HFFc6 (cell line): ENCODE results near the gene SYF2. TPM values are rescaled to one million over a fixed set of nuclear protein-coding genes. Genes with fewer than 3 reads are reported as not detected.

ENCODE experiments used
- DNase-seq: peaks from one replicate; pipeline ENCODE4 v3.0.0-alpha.2; 2018
- H3K27ac Mint-ChIP-seq: 2 replicates; pipeline ENCODE4 v1.8.0; 2020; ENCODE audit warnings: mild to moderate bottlenecking, mixed read lengths
- H3K27me3 Mint-ChIP-seq: 2 replicates; pipeline ENCODE4 v1.8.0; 2021; ENCODE audit warnings: mild to moderate bottlenecking, moderate library complexity, mixed read lengths; ENCODE audit not compliant: insufficient read depth
- H3K36me3 Mint-ChIP-seq: 2 replicates; pipeline ENCODE4 v1.8.0; 2021; ENCODE audit warnings: low read depth, mixed read lengths
- H3K4me1 Mint-ChIP-seq: 2 replicates; pipeline ENCODE4 v1.8.0; 2020; ENCODE audit warnings: low read depth, mixed read lengths
- H3K4me3 Mint-ChIP-seq: 2 replicates; pipeline ENCODE4 v1.8.0; 2020; ENCODE audit warnings: mild to moderate bottlenecking, moderate library complexity, mixed read lengths
- H3K9me3 Mint-ChIP-seq: 2 replicates; pipeline ENCODE4 v1.8.0; 2020; ENCODE audit warnings: mild to moderate bottlenecking, mixed read lengths
- CTCF ChIP-seq: fragments of 200-600 bp; sonication (generic); IDR thresholded peaks from 2 replicates; pipeline ENCODE4 v1.5.0; 2021; ENCODE audit warnings: antibody characterized with exemption, mild to moderate bottlenecking
- total RNA-seq, 6 experiments: library from RNA; stranded (reverse); fragmentation: NEBNext Ultra II Directional; extraction: Animal tissue kit (Norgen Biotek cat#: 25700); gene quantifications; 2 replicates in 1 of 6; 3 replicates in 5 of 6; pipeline ENCODE4 v1.2.3, GENCODE V29; 2021

SYF2 gene
- total RNA-seq, 6 experiments from 2014 or later = 30.7 to 44.1 (median 34.4) TPM

DNA sequence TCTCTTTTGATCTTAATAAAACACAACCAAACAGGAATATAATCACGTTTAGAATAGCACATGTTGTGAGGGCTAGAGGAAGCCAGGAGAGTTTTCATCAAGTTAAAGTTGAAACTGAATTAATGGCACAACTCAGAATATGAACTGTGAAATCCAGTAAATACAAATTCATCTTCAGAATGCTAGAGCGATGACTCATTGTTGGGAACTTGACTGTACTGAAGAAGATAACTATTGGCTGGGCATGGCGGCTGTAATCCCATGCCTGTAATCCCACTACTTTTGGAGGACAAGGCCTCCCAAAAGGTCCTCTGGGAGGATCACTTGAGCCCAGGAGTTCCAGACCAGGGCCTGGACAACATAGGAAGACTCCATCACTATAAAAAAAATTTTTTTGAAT lies 8.8 kb downstream of the SYF2 start:
- TF ChIP-seq CTCF = no peak
- H3K9me3 Mint-ChIP-seq = no peaks in the 10 kb centered on the region
- H3K4me1 Mint-ChIP-seq = peaks cover 24% of the 10 kb centered on the region
- H3K27ac Mint-ChIP-seq = peak overlapping the region; percentile 45; the same call in 1 of the 2 replicates
- H3K36me3 Mint-ChIP-seq = peaks cover 43% of the 10 kb centered on the region
- DNase-seq = peak; percentile 29
- H3K4me3 Mint-ChIP-seq = no peak overlapping the region
- H3K27me3 Mint-ChIP-seq = no peaks in the 10 kb centered on the region; the same call in 1 of the 2 replicates

DNA sequence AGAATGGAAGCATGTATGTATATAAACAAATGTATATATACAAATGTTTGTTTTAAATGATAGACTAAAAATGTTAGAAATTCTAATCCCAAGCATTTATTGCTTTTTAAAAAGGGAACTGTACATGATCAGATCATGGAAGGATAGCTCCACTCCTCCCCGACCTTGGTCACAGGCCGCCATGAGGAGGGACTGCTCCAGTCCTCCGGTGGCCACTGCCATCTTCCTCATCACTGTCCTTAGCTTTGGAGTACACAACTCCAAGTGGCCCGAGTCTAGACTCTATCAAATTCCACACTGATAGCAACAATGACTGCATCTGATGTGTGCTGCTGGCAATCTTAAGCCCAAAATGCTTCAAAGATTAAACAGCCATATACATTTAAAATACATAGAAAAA lies 9.7 kb downstream of the SYF2 start:
- TF ChIP-seq CTCF = no peak
- Mint-ChIP-seq H3K36me3 (peaks cover 38% of the 10 kb centered on the region), H3K9me3 (no peaks in the 10 kb centered on the region), H3K4me1 (peaks cover 16% of the 10 kb centered on the region), H3K27ac (no peak overlapping the region), H3K4me3 (no peak overlapping the region), H3K27me3 (no peaks in the 10 kb centered on the region; the same call in 1 of the 2 replicates)
- no peak for DNase-seq

GRCh38 chr1:25220666-25221065 lies 11.6 kb downstream of the SYF2 start:
- peaks cover 25% of the 10 kb centered on the region for H3K36me3 Mint-ChIP-seq
- TF ChIP-seq CTCF = no peak

DNA sequence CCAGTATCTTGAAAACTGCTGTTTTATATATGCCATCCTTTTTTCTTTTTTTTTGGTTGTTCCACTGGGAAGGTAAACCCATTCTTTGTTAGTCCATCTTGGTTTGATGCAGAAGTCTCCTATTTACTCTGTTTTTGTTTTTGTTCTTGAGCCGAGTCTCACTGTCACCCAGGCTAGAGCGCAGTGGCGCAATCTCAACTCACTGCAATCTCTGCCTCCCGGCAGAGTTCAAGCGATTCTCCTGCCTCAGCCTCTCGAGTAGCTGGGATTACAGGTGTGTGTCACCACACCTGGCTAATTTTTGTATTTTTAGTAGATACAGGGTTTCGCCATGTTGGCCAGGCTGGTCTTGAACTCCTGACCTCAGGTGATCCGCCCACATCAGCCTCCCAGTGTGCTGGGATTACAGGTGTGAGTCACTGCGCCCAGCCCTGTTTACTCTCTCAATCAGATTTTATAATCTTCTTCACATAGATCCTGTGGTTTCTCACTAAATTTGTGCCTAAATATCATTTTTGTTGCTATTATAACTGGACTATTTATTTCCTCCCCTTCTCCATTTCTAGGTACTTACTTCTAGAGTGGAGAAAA lies 12.5 kb downstream of the SYF2 start:
- Mint-ChIP-seq H3K4me1 (peaks cover 10% of the 10 kb centered on the region), H3K4me3 (no peak overlapping the region), H3K36me3 (peaks cover 21% of the 10 kb centered on the region), H3K9me3 (no peaks in the 10 kb centered on the region), H3K27me3 (no peaks in the 10 kb centered on the region; the same call in 1 of the 2 replicates), H3K27ac (no peak overlapping the region)
- no peak for DNase-seq
- no peak for TF ChIP-seq CTCF

More at GRCh38 chr1:25220666-25221065, 11.6 kb downstream of the SYF2 start:
- peaks cover 12% of the 10 kb centered on the region for H3K4me1 Mint-ChIP-seq
- H3K27ac Mint-ChIP-seq = no peak overlapping the region
- no peak overlapping the region for H3K4me3 Mint-ChIP-seq
- no peaks in the 10 kb centered on the region; the same call in 1 of the 2 replicates for H3K27me3 Mint-ChIP-seq
- no peaks in the 10 kb centered on the region for H3K9me3 Mint-ChIP-seq
- DNase-seq = no peak

- no peak for TF ChIP-seq CTCF
- no peaks in the 10 kb centered on the region for H3K9me3 Mint-ChIP-seq
- no peak overlapping the region for H3K4me3 Mint-ChIP-seq
These were observed 14.6 kb downstream of the SYF2 start for GRCh38 chr1:25217598-25218232.

More at GRCh38 chr1:25217598-25218232, 14.6 kb downstream of the SYF2 start:
- no peak for DNase-seq
- Mint-ChIP-seq H3K27me3 (peaks cover 2% of the 10 kb centered on the region), H3K4me1 (no peaks in the 10 kb centered on the region), H3K36me3 (peaks cover 9% of the 10 kb centered on the region; the same call in 1 of the 2 replicates), H3K27ac (no peak overlapping the region)
